SK-N-SH (cell line): ENCODE results near the gene STH. TPM values are rescaled to one million over a fixed set of nuclear protein-coding genes. Genes with fewer than 3 reads are reported as not detected.

ENCODE experiments used
- CTCF ChIA-PET: fragments of 300-600, 350-600 bp; formaldehyde crosslinking; extraction: SDS; loops from one replicate; lab custom pipeline; 2021; lab: Yijun Ruan, JAX
- POLR2A ChIA-PET: fragments of 350-600 bp; sonication (Branson Sonifier 250); formaldehyde crosslinking; extraction: SDS; loops from one replicate; lab custom pipeline; 2020; ENCODE audit warnings: antibody characterized with exemption, inconsistent platforms; lab: Yijun Ruan, JAX
- DNase-seq: peaks from one replicate; pipeline ENCODE4 v3.0.0; 2012
- H2AFZ ChIP-seq: fragments of 200-600 bp; sonication (generic); 2 replicates; pipeline ENCODE4 v1.8.1; 2016; ENCODE audit warnings: antibody characterized with exemption, mild to moderate bottlenecking, low read depth
- H3F3A ChIP-seq: fragments of 200-600 bp; sonication (generic); replicated peaks from 2 replicates; pipeline ENCODE3; 2016; ENCODE audit warnings: antibody characterized with exemption, mild to moderate bottlenecking; ENCODE audit not compliant: insufficient read depth
- H3K27ac ChIP-seq, 2 experiments: fragments of 200-500 bp in 1 of 2; fragments of 200-600 bp in 1 of 2; sonication (Bioruptor generic) in 1 of 2; sonication (generic), shearing (Covaris generic) in 1 of 2; 2 replicates each; pipeline versions ENCODE4 v1.5.1 to v1.6.1; 2014 to 2016; ENCODE audit warnings: low read depth in 2 of 2, inconsistent platforms in 1 of 2, low read length in 1 of 2, mild to moderate bottlenecking in 1 of 2, mixed read lengths in 1 of 2
- H3K27me3 ChIP-seq: fragments of 200-600 bp; sonication (generic), shearing (Covaris generic); 2 replicates; pipeline ENCODE4 v1.6.1; 2016; ENCODE audit warnings: mixed run types; ENCODE audit not compliant: insufficient read depth
- H3K36me3 ChIP-seq, 2 experiments: fragments of 200-500 bp in 1 of 2; fragments of 200-600 bp in 1 of 2; sonication (Bioruptor generic) in 1 of 2; sonication (generic) in 1 of 2; replicated peaks in 1 of 2; 2 replicates each; pipeline versions ENCODE3 to v1.5.1; 2014 to 2016; ENCODE audit warnings: low read length in 1 of 2, mild to moderate bottlenecking in 1 of 2; ENCODE audit not compliant: insufficient read depth in 2 of 2, control insufficient read depth in 1 of 2
- H3K4me1 ChIP-seq, 2 experiments: fragments of 200-500 bp in 1 of 2; fragments of 200-600 bp in 1 of 2; sonication (Bioruptor generic) in 1 of 2; sonication (generic), shearing (Covaris generic) in 1 of 2; 2 replicates each; pipeline versions ENCODE4 v1.5.1 to v1.6.1; 2014 to 2016; ENCODE audit warnings: low read depth in 1 of 2, low read length in 1 of 2, mixed run types in 1 of 2; ENCODE audit not compliant: insufficient read depth in 2 of 2, control insufficient read depth in 1 of 2
- H3K4me2 ChIP-seq: fragments of 200-600 bp; sonication (generic), shearing (Covaris generic); 2 replicates; pipeline ENCODE4 v1.6.1; 2017; ENCODE audit warnings: mixed run types
- H3K4me3 ChIP-seq, 2 experiments: fragments of 200-500 bp in 1 of 2; fragments of 200-600 bp in 1 of 2; sonication (Bioruptor generic) in 1 of 2; sonication (generic), shearing (Covaris generic) in 1 of 2; 2 replicates each; pipeline versions ENCODE4 v1.5.1 to v1.8.1; 2014 to 2016; ENCODE audit warnings: low read depth in 2 of 2, inconsistent platforms in 1 of 2, low read length in 1 of 2, mild to moderate bottlenecking in 1 of 2, mixed read lengths in 1 of 2, moderate library complexity in 1 of 2
- H3K79me2 ChIP-seq: fragments of 200-600 bp; sonication (generic); 2 replicates; pipeline ENCODE4 v1.8.1; 2017; ENCODE audit warnings: mild to moderate bottlenecking; ENCODE audit not compliant: insufficient read depth
- H3K9ac ChIP-seq: fragments of 200-600 bp; sonication (generic); 2 replicates; pipeline ENCODE4 v1.6.1; 2017; ENCODE audit warnings: mixed run types
- H3K9me2 ChIP-seq: fragments of 200-600 bp; sonication (generic); 2 replicates; pipeline ENCODE4 v1.6.1; 2017; ENCODE audit warnings: mixed run types
- H3K9me3 ChIP-seq: fragments of 200-600 bp; sonication (generic); 2 replicates; pipeline ENCODE4 v1.6.1; 2017; ENCODE audit warnings: mixed run types, mild to moderate bottlenecking, moderate library complexity
- H4K20me1 ChIP-seq: fragments of 200-600 bp; sonication (generic); 2 replicates; pipeline ENCODE4 v1.6.1; 2017; ENCODE audit warnings: mild to moderate bottlenecking, mixed run types; ENCODE audit not compliant: insufficient read depth
- CHD2 ChIP-seq: fragments of 150-350 bp; IDR thresholded peaks from 2 replicates; pipeline ENCODE4 v1.6.1; 2018; ENCODE audit warnings: low read length; ENCODE audit not compliant: partially characterized antibody
- MAX ChIP-seq: IDR thresholded peaks from 2 replicates; pipeline ENCODE4 v1.4.0; 2012; ENCODE audit warnings: low read depth
- MEF2A ChIP-seq: IDR thresholded peaks from 2 replicates; pipeline ENCODE4 v1.4.0; 2012; ENCODE audit warnings: low read depth, borderline replicate concordance
- NRF1 ChIP-seq: IDR thresholded peaks from 2 replicates; pipeline ENCODE4 v1.6.1; 2012; ENCODE audit warnings: low read depth, mild to moderate bottlenecking, low read length
- REST ChIP-seq: IDR thresholded peaks from 2 replicates; pipeline ENCODE4 v1.6.1; 2012; ENCODE audit warnings: mild to moderate bottlenecking, low read depth, low read length, moderate library complexity
- RXRA ChIP-seq: IDR thresholded peaks from 2 replicates; pipeline ENCODE4 v1.4.0; 2012; ENCODE audit warnings: low read depth, mild to moderate bottlenecking, borderline replicate concordance
- SIN3A ChIP-seq: IDR thresholded peaks from 2 replicates; pipeline ENCODE4 v1.6.1; 2012; ENCODE audit warnings: low read depth, mild to moderate bottlenecking, low read length, moderate library complexity, borderline replicate concordance
- SMC3 ChIP-seq: IDR thresholded peaks from 2 replicates; pipeline ENCODE4 v1.6.1; 2012; ENCODE audit warnings: low read depth, low read length, improper control_type of control experiment
- TCF12 ChIP-seq: IDR thresholded peaks from 2 replicates; pipeline ENCODE4 v1.4.0; 2012
- whole genome bisulfite sequencing: methylation state at CpG from one replicate; pipeline ENCODE4 v1.1.6; 2017; ENCODE audit warnings: low lambda C conversion rate; 5-methylcytosine and 5-hydroxymethylcytosine counted together
- polyA plus RNA-seq, 3 experiments: library from polyadenylated mRNA; depleted of rRNA; stranded (reverse); fragments of >200 nt; gene quantifications; 2 replicates each; pipeline ENCODE4 v1.2.3, GENCODE V29; 2012

Gene STH
- polyA plus RNA-seq, 1 of the 3 experiments (the other 2 are of a cell fraction): not detected

- TF ChIP-seq CHD2 (no peak), RXRA (no peak), MEF2A (no peak)
Observed at GRCh38 chr17:45981306-45981705, 17.7 kb upstream of the STH start (continued).

GRCh38 chr17:45982791-45983613, 16.0 kb upstream of the STH start:
- Histone ChIP-seq H3K9me3 (no peaks in the 10 kb centered on the region), H3K27ac (no peak overlapping the region), H3K4me2 (no peak overlapping the region), H3K9ac (no peak overlapping the region), H3K4me3 (no peak overlapping the region), H3F3A (no peaks in the 10 kb centered on the region), H3K36me3 (no peaks in the 10 kb centered on the region), H4K20me1 (no peaks in the 10 kb centered on the region), H3K79me2 (no peaks in the 10 kb centered on the region), H3K4me1 (no peaks in the 10 kb centered on the region; a peak in 1 of 4 replicates)
- CTCF ChIA-PET: interaction anchor here (1.0 to 1.5 kb wide), 2 partner anchors 19 to 89 kb away, joined by 3 to 5 read pairs; partner anchors contain the start of gene MAPT
- WGBS: 85% methylated on average over 35 of the region's 41 CpGs
- TF ChIP-seq SMC3: no peak
- TF ChIP-seq, all 33 proteins: peak for 0
- H2AFZ ChIP-seq: no peak overlapping the region
- DNase-seq: no peak
- POLR2A ChIA-PET: interaction anchor here (0.6 kb wide), 1 partner anchor 38 kb away, joined by 3 read pairs; no protein-coding TSS in a partner anchor
- H3K27me3 ChIP-seq: peaks cover 7% of the 10 kb centered on the region; the same call in 1 of the 2 replicates
- no peaks in the 10 kb centered on the region for H3K9me2 ChIP-seq

- H3K79me2 ChIP-seq: no peaks in the 10 kb centered on the region
- no peak for TF ChIP-seq NRF1
- TF ChIP-seq SIN3A: no peak
- TF ChIP-seq REST: no peak
- TF ChIP-seq TCF12: no peak
- no peak for TF ChIP-seq MAX
- H3K27ac ChIP-seq: no peak overlapping the region
- H3K9me2 ChIP-seq: no peaks in the 10 kb centered on the region
- no peaks in the 10 kb centered on the region for H3K9me3 ChIP-seq
- no peak overlapping the region for H3K9ac ChIP-seq
- H3K4me1 ChIP-seq: no peaks in the 10 kb centered on the region; a peak in 1 of 4 replicates
- POLR2A ChIA-PET: no interaction called here
- no peak overlapping the region for H3K4me3 ChIP-seq
- H3K4me2 ChIP-seq: no peak overlapping the region
- no peak for DNase-seq
- H3F3A ChIP-seq: no peaks in the 10 kb centered on the region
- peaks cover 7% of the 10 kb centered on the region; the same call in 1 of the 2 replicates for H3K27me3 ChIP-seq
- no peaks in the 10 kb centered on the region for H4K20me1 ChIP-seq
- no peak overlapping the region for H2AFZ ChIP-seq
- WGBS: 75% methylated on average over 31 of the region's 31 CpGs
- CTCF ChIA-PET: interaction anchor here (4.4 kb wide), 1 partner anchor 18 kb away, joined by 27 read pairs; the partner anchor contains the start of gene STH
- H3K36me3 ChIP-seq: no peaks in the 10 kb centered on the region
Observed at GRCh38 chr17:45983614-45984310, 15.3 kb upstream of the STH start.
